NB4 (cell line): ENCODE data around the gene PRADC1.

Source experiments
- DNase-seq: peaks from one replicate; pipeline ENCODE4 v3.0.0; 2010; ENCODE audit warnings: low read depth
- H3K4me3 ChIP-seq: one replicate; pipeline ENCODE4 v1.5.1; 2011; ENCODE audit warnings: mild to moderate bottlenecking, low read depth, low read length, moderate library complexity
- MAX ChIP-seq: IDR thresholded peaks from 2 replicates; pipeline ENCODE4 v1.6.1; 2011; ENCODE audit warnings: low read depth, low read length
- MYC ChIP-seq: IDR thresholded peaks from 2 replicates; pipeline ENCODE4 v1.6.1; 2011; ENCODE audit warnings: low read depth, low read length
- POLR2A ChIP-seq: IDR thresholded peaks from 2 replicates; pipeline ENCODE4 v1.6.1; 2011; ENCODE audit warnings: mild to moderate bottlenecking; ENCODE audit not compliant: insufficient read length; ENCODE audit errors: extremely low read depth
- TF ChIP-seq, protein P1 (sequence below): IDR thresholded peaks from one replicate; pipeline ENCODE4 v1.5.1; 2012; ENCODE audit warnings: low read depth, low read length

PRADC1 gene

GRCh38 chr2:73253901-73254300, 20.9 kb upstream of the PRADC1 start:
- H3K4me3 ChIP-seq: no peak overlapping the region
- DNase-seq: peak; percentile 86
- TF ChIP-seq POLR2A (peak; percentile 7), MAX (0 out of 2 replicates have a peak, but pooled peaks have one; percentile 15)
- TF ChIP-seq, protein P1, sequence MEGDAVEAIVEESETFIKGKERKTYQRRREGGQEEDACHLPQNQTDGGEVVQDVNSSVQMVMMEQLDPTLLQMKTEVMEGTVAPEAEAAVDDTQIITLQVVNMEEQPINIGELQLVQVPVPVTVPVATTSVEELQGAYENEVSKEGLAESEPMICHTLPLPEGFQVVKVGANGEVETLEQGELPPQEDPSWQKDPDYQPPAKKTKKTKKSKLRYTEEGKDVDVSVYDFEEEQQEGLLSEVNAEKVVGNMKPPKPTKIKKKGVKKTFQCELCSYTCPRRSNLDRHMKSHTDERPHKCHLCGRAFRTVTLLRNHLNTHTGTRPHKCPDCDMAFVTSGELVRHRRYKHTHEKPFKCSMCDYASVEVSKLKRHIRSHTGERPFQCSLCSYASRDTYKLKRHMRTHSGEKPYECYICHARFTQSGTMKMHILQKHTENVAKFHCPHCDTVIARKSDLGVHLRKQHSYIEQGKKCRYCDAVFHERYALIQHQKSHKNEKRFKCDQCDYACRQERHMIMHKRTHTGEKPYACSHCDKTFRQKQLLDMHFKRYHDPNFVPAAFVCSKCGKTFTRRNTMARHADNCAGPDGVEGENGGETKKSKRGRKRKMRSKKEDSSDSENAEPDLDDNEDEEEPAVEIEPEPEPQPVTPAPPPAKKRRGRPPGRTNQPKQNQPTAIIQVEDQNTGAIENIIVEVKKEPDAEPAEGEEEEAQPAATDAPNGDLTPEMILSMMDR: no peak

DNA sequence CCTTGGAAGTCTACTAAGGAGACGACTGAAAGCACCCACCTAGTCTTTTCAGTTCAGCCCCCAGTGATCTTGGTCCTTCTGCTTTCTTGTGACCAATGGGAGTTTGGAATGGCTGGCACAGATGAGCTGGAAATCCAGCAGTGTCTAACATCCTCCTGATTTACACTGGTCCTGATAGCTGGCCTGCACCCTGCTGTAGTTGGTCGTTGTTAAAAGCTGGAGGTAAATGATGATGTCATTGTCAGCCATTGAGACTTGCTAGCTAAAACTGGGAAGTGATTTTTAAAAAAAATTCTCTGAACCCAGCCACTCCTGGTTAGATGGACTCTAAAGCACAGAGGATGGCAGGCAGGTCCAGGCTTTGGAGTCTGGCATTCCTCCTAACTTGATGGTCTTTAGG, 20.4 kb upstream of the PRADC1 start:
- peak; percentile 37 for DNase-seq
- no peak overlapping the region for H3K4me3 ChIP-seq
- TF ChIP-seq MAX (no peak), MYC (no peak), POLR2A (no peak)
- TF ChIP-seq, protein P1: no peak

GRCh38 chr2:73252238-73253027, 19.4 kb upstream of the PRADC1 start:
- TF ChIP-seq, protein P1: no peak
- TF ChIP-seq MYC: no peak
- no peak for TF ChIP-seq MAX
- TF ChIP-seq POLR2A: no peak
- no peak for DNase-seq
- no peak overlapping the region for H3K4me3 ChIP-seq

- H3K4me3 ChIP-seq: no peak overlapping the region
- TF ChIP-seq MAX (no peak), MYC (no peak), POLR2A (no peak)
- TF ChIP-seq, protein P1: no peak
- no peak for DNase-seq
Observed at GRCh38 chr2:73250872-73251846, 18.1 kb upstream of the PRADC1 start.

DNA sequence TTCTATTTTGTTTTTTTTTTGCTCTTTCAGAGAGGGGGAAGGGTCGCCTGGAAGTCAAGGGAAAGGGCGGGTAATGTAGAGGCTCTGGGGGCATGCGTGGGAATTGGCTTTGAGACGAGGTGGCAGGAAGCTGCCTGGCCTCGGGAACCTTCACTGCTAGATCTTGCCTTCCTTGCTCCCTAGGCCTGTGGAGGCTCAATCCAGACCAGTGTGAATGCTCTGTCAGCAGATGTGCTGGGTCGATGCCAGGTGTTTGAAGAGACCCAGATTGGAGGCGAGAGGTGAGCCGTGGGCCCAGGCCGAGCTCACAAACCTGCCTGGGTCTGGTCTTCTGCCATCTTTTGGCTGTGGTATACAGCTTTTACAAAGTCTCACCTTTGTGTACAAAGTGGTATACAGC, 16.6 kb upstream of the PRADC1 start:
- DNase-seq: no peak
- no peak overlapping the region for H3K4me3 ChIP-seq
- TF ChIP-seq MAX: no peak
- TF ChIP-seq, protein P1: no peak
- TF ChIP-seq POLR2A: no peak
- TF ChIP-seq MYC: no peak
